ENCODE results near the gene HBD. TPM values are rescaled to one million over a fixed set of nuclear protein-coding genes. Genes with fewer than 3 reads are reported as not detected.

Gene HBD
- total and polyA plus RNA-seq, 7 donors, result 0.17 to 6.2 (median 1.6) TPM; not detected in 4

DNA sequence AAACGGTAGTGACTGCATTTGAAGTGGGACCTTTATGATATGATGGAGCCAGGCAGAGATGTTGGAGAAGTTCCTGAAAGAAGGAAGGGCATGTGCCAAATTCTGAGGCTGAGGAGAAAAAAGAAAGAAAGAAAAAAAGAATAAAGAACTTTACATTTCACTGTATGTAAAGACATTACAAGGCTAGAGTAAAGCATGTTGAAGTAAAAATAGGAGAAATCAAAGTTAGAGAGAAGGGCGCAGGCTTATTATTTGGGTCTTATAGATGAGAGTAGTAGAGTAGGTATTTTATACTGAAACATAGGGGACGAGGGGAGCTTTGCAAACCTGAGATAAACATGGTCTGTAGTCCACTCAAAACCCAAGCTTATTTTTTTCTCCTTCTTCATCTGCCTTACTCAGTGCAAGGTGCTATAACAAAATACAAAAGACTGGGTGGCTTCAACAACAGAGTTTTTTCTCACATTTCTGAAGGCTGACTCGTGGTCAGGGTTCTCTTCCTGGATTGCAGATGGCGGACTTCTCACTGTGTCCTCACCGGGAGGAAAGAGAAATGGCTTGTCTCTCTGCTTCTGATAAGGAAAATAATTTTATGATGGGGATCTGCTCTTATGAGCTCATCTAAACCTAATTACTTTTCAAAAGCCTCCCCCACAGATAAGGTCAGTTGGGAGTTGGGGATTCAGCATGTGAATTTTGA, 12.6 kb upstream of the HBD start:
- Histone ChIP-seq H3K36me3 (ENCODE audit: insufficient read depth in 1 of 2, low read depth in 1 of 2) (no peaks in the 10 kb centered on the region), H3K9me3 (no peaks in the 10 kb centered on the region), H3K4me1 (no peaks in the 10 kb centered on the region), H3K27me3 (ENCODE audit: insufficient read depth in 3 of 3, low read length in 2 of 3) (no peaks in the 10 kb centered on the region), H3K27ac (no peak overlapping the region), H3K4me3 (no peak overlapping the region)
- no peak for ATAC-seq
- WGBS, 3 donors, result 68 to 74% (median 74%) methylated on average over 6 of the region's 6 CpGs
- intact Hi-C loops (cut with DNase I), result no loop called here
- TF ChIP-seq, protein P1, sequence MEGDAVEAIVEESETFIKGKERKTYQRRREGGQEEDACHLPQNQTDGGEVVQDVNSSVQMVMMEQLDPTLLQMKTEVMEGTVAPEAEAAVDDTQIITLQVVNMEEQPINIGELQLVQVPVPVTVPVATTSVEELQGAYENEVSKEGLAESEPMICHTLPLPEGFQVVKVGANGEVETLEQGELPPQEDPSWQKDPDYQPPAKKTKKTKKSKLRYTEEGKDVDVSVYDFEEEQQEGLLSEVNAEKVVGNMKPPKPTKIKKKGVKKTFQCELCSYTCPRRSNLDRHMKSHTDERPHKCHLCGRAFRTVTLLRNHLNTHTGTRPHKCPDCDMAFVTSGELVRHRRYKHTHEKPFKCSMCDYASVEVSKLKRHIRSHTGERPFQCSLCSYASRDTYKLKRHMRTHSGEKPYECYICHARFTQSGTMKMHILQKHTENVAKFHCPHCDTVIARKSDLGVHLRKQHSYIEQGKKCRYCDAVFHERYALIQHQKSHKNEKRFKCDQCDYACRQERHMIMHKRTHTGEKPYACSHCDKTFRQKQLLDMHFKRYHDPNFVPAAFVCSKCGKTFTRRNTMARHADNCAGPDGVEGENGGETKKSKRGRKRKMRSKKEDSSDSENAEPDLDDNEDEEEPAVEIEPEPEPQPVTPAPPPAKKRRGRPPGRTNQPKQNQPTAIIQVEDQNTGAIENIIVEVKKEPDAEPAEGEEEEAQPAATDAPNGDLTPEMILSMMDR (IDR thresholded peaks at IDR 0.05), result no peak
- no peak for DNase-seq

DNA sequence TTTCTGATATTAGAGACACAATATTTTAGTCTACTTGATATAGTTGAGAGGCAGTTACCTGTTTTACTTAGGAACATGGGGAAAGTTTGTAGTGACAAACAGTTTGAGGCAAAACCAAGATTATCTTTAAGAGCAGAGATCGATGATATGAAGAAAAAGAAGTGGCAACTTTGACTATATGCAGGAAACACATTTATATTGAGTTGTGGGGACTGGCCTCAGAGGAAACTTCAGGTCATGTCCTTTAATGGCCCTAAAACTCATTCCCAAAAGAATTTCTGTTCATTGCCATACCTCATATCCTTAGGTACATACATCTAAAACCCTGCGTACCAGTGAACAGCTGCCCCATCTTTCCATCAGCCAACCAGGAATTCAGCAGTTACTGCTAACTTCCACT, 10.9 kb upstream of the HBD start:
- intact Hi-C loops (cut with DNase I), result no loop called here
- no peaks in the 10 kb centered on the region for H3K9me3 ChIP-seq
- H3K4me3 ChIP-seq, result no peak overlapping the region
- no peaks in the 10 kb centered on the region for H3K4me1 ChIP-seq
- no peaks in the 10 kb centered on the region for H3K27me3 ChIP-seq (ENCODE audit: insufficient read depth in 3 of 3, low read length in 2 of 3)
- TF ChIP-seq, protein P1 (IDR thresholded peaks at IDR 0.05), result no peak
- ATAC-seq (no peak), DNase-seq (no peak)
- H3K36me3 ChIP-seq (ENCODE audit: insufficient read depth in 1 of 2, low read depth in 1 of 2), result no peaks in the 10 kb centered on the region
- H3K27ac ChIP-seq, result no peak overlapping the region
- WGBS, 3 donors, result 75 to 92% (median 81%) methylated on average over 2 of the region's 2 CpGs

DNA sequence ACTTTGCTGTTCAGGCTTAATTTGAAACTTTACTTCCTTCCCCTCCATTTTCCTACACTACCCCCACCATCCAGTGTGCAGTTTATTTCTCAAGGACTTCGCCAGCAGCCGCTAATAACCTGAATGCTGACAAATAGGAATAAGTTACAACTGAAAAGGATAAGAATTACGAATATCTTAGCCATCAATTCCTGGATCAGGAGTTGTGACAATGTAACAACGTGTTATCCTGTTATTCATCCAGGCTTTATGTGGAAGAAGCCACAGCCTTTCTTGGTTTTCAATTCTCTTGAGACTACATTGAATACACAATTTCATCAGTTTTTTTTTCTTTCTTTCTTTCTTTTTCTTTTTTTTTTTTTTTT, 9.5 kb upstream of the HBD start:
- H3K36me3 ChIP-seq (ENCODE audit: insufficient read depth in 1 of 2, low read depth in 1 of 2), result no peaks in the 10 kb centered on the region
- H3K9me3 ChIP-seq, result no peaks in the 10 kb centered on the region
- DNase-seq (no peak), ATAC-seq (no peak)
- WGBS, 3 donors, result 72 to 78% (median 76%) methylated on average over 4 of the region's 4 CpGs
- H3K27me3 ChIP-seq (ENCODE audit: insufficient read depth in 3 of 3, low read length in 2 of 3), result no peaks in the 10 kb centered on the region
- H3K27ac ChIP-seq, result no peak overlapping the region
- TF ChIP-seq, protein P1 (IDR thresholded peaks at IDR 0.05), result no peak
- intact Hi-C loops (cut with DNase I), result no loop called here
- no peak overlapping the region for H3K4me3 ChIP-seq
- H3K4me1 ChIP-seq, result no peaks in the 10 kb centered on the region

DNA sequence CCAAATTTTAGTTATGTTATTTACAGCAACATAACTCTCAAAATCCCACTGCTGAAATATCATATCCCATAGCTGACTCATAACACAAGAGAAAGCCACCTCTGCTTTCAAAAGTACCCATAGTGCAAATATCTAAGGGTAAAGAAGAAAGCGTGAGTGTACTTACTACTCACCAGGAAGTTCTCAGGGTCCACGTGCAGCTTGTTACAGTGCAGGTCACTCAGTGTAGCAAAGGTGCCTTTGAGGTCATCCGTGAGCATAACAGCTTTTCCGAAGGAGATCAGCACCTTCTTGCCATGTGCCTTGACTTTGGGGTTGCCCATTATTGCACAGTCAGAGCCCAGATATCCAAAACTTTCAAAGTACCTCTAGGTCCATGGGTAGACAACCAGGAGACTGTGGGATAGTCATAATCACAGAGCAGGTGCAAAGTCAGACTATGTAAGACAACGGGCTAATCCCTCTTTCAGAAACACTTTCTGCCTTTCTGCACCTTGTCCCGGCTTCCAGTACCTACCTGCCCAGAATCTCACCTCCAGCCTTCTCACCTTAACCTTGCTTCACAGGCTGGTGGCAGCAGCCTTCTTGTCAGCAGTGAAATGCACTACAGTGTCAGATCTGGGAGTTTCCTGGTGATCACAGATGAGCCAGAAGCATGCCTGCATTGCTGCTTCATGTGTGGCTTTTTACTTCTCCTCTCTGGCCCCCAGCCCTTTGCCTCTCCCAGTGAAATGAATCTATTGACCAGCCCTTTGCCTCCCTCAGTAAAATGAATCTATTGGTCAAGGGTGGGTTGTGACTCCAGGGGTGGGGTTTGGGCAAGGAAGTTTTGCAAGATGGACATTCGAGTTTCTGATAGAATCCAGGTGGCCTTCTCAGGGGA, 8.9 kb upstream of the HBD start:
- no peaks in the 10 kb centered on the region for H3K36me3 ChIP-seq (ENCODE audit: insufficient read depth in 1 of 2, low read depth in 1 of 2)
- TF ChIP-seq, protein P1 (IDR thresholded peaks at IDR 0.05), result no peak
- H3K9me3 ChIP-seq, result no peaks in the 10 kb centered on the region
- intact Hi-C loops (cut with DNase I), result no loop called here
- H3K27ac ChIP-seq, result no peak overlapping the region
- no peaks in the 10 kb centered on the region for H3K27me3 ChIP-seq (ENCODE audit: insufficient read depth in 3 of 3, low read length in 2 of 3)
- 65 to 72% (median 71%) methylated on average over 7 of the region's 7 CpGs for WGBS, 3 donors
- DNase-seq (no peak), ATAC-seq (no peak)
- no peak overlapping the region for H3K4me3 ChIP-seq
- H3K4me1 ChIP-seq, result no peaks in the 10 kb centered on the region

All from psoas muscle (tissue), 8 donors.